ENCODE measurements around the gene CERS4. TPM values are rescaled to one million over a fixed set of nuclear protein-coding genes. Genes with fewer than 3 reads are reported as not detected.
"Not testable (repeated sequence)": the region's sequence is repeated elsewhere in the genome, so short reads cannot be mapped to it uniquely, and the experiment has no call there.

Gene CERS4
- total RNA-seq, 1 experiment from 2014 or later: 43.9 TPM

DNA sequence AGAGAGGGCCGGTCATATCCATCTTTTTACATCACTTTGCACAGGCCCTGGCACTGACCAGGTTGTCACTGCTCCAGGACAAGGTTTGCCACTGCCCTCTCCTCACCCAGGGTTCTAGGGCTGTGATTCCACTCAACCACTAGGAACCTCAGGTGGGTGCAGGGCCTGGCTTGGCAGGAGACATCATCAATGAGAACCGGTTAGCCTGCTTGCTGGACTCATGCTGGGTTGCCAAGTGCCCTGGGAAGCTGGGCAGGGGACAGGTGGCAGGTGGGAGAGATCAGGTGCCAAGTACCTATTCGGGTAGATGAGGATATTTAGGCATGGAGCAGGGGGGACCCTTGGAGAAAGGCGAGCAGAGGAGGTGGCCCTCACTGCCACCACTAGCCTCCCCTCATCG is 4.2 kb upstream of the CERS4 start:
- BruUV-seq (replicated peaks): no TSS peak
- intact Hi-C loops (cut with micrococcal nuclease): no loop called here

DNA sequence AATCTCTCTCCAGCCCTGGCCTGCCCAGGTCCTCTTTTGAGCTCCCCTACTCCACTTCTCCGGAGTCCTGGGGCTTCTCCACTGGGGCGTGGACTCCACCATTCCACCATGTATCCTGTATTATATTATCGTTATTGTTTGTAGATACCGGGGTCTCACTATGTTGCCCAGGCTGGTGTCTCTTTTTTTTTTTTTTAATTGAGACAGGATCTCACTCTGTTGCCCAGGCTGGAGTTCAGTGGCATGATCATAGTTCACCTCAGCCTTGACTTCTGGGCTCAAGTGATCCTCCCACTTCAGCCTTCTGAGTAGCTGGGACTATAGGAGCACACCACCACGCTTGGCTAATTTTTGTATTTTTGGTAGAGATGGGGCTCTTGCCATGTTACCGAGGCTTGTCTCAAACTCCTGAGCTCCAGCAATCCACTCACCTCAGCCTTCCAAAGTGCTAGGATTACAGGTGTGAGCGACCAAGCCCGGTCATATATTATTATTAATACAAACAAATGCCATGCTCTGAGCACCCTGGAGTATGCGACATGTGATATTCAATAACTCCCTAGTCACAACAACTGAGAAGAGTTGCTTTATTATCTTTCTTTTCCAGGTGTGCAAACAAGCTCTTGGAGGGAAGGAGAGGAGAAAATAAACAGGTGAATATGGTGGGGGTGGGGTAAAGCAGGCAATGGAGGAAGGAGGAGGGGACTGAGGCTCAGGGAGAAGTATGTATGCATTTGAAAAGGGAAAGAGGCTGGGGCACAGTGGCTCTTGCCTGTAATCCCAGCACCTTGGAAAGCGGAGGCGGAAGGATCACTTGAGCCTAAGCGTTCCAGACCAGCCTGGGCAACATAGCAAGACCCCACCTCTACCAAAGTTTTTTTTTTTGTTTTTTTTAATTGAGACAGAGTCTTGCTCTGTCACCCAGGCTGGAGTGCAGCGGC is 2.8 kb upstream of the CERS4 start:
- TF ChIP-seq EZH2phosphoT487 (IDR thresholded peaks at IDR 0.05; ENCODE audit: borderline replicate concordance, low read length): no peak
- TF ChIP-seq, protein P1, sequence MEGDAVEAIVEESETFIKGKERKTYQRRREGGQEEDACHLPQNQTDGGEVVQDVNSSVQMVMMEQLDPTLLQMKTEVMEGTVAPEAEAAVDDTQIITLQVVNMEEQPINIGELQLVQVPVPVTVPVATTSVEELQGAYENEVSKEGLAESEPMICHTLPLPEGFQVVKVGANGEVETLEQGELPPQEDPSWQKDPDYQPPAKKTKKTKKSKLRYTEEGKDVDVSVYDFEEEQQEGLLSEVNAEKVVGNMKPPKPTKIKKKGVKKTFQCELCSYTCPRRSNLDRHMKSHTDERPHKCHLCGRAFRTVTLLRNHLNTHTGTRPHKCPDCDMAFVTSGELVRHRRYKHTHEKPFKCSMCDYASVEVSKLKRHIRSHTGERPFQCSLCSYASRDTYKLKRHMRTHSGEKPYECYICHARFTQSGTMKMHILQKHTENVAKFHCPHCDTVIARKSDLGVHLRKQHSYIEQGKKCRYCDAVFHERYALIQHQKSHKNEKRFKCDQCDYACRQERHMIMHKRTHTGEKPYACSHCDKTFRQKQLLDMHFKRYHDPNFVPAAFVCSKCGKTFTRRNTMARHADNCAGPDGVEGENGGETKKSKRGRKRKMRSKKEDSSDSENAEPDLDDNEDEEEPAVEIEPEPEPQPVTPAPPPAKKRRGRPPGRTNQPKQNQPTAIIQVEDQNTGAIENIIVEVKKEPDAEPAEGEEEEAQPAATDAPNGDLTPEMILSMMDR (conservative IDR thresholded peaks at IDR 0.05; ENCODE audit: low read depth, low read length): no peak
- no peak for TF ChIP-seq EZH2 (IDR thresholded peaks at IDR 0.05; ENCODE audit: low read length, unreplicated experiment)
- ChIA-PET POLR2A (ENCODE audit: unreplicated experiment) (no interaction called here), CTCF (no interaction called here)
- H3K79me2 ChIP-seq (ENCODE audit: low read length): no peaks in the 10 kb centered on the region
- no peaks in the 10 kb centered on the region for H3K9me3 ChIP-seq (ENCODE audit: low read length)
- 0 out of 2 replicates have a peak, but pooled peaks cover 2% of the 10 kb centered on the region for H3K27me3 ChIP-seq (ENCODE audit: low read length)
- DNase-seq (no peak), ATAC-seq (no peak)
- peaks cover 25% of the 10 kb centered on the region for H3K4me1 ChIP-seq (ENCODE audit: insufficient read depth, low read length)
- H3K36me3 ChIP-seq (ENCODE audit: low read depth, low read length): no peaks in the 10 kb centered on the region
- H3K27ac ChIP-seq (ENCODE audit: low read length): no peak overlapping the region
- H3K4me2 ChIP-seq (ENCODE audit: low read length): no peak overlapping the region
- H3K9ac ChIP-seq (ENCODE audit: low read length): no peak overlapping the region
- no TSS peak for BruUV-seq (replicated peaks)
- no peaks in the 10 kb centered on the region for H3K9me2 ChIP-seq (replicated peaks; ENCODE audit: low read length)
- H3K4me3 ChIP-seq (ENCODE audit: low read length): no peak overlapping the region
- H3F3A ChIP-seq (ENCODE audit: low read length, unreplicated experiment): no peaks in the 10 kb centered on the region
- H2AFZ ChIP-seq (ENCODE audit: low read length): no peak overlapping the region
- H4K20me1 ChIP-seq (ENCODE audit: low read length): no peaks in the 10 kb centered on the region
- intact Hi-C loops (cut with micrococcal nuclease): no loop called here

More for the DNA sequence above, 4.2 kb upstream of the CERS4 start:
- H3K4me2 ChIP-seq (ENCODE audit: low read length): no peak overlapping the region
- TF ChIP-seq EZH2phosphoT487 (IDR thresholded peaks at IDR 0.05; ENCODE audit: borderline replicate concordance, low read length) (no peak), EZH2 (IDR thresholded peaks at IDR 0.05; ENCODE audit: low read length, unreplicated experiment) (no peak)
- TF ChIP-seq, protein P1 (conservative IDR thresholded peaks at IDR 0.05; ENCODE audit: low read depth, low read length): no peak
- H3K36me3 ChIP-seq (ENCODE audit: low read depth, low read length): no peaks in the 10 kb centered on the region
- POLR2A ChIA-PET (ENCODE audit: unreplicated experiment): no interaction called here
- no peaks in the 10 kb centered on the region for H3K79me2 ChIP-seq (ENCODE audit: low read length)
- no peaks in the 10 kb centered on the region for H4K20me1 ChIP-seq (ENCODE audit: low read length)
- DNase-seq (peak; percentile 53), ATAC-seq (no peak)
- H3K27me3 ChIP-seq (ENCODE audit: low read length): 0 out of 2 replicates have a peak, but pooled peaks cover 2% of the 10 kb centered on the region
- CTCF ChIA-PET: no interaction called here
- H3K9me2 ChIP-seq (replicated peaks; ENCODE audit: low read length): no peaks in the 10 kb centered on the region
- no peak overlapping the region for H3K4me3 ChIP-seq (ENCODE audit: low read length)
- peaks cover 17% of the 10 kb centered on the region for H3K4me1 ChIP-seq (ENCODE audit: insufficient read depth, low read length)
- H2AFZ ChIP-seq (ENCODE audit: low read length): no peak overlapping the region
- no peaks in the 10 kb centered on the region for H3F3A ChIP-seq (ENCODE audit: low read length, unreplicated experiment)
- H3K27ac ChIP-seq (ENCODE audit: low read length): no peak overlapping the region
- H3K9me3 ChIP-seq (ENCODE audit: low read length): no peaks in the 10 kb centered on the region
- H3K9ac ChIP-seq (ENCODE audit: low read length): no peak overlapping the region

DNA sequence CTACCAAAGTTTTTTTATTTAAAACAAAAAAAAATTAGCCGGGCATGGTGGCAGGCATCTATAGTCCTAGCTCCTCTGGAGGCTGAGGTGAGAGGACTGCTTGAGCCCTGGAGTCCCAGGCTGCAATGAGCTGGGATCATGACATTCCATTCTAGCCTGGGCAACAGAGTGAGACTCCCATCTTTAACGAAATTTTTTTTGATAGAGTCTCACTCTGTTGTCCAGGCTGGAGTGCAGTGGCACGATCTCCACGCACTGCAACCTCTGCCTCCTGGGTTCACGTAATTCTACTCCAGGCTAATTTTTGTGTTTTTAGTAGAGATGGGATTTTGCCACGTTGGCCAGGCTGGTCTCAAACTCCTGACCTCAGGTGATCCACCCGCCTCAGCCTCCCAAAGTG is 1.8 kb upstream of the CERS4 start:
- BruUV-seq (replicated peaks); H3K4me2 ChIP-seq (ENCODE audit: low read length); CTCF ChIA-PET; H3K79me2 ChIP-seq (ENCODE audit: low read length); H3F3A ChIP-seq (ENCODE audit: low read length, unreplicated experiment); DNase-seq; H3K36me3 ChIP-seq (ENCODE audit: low read depth, low read length); H3K9ac ChIP-seq (ENCODE audit: low read length); H3K4me3 ChIP-seq (ENCODE audit: low read length); H2AFZ ChIP-seq (ENCODE audit: low read length); H4K20me1 ChIP-seq (ENCODE audit: low read length); ATAC-seq; H3K27ac ChIP-seq (ENCODE audit: low read length); intact Hi-C loops (cut with micrococcal nuclease); H3K9me2 ChIP-seq (replicated peaks; ENCODE audit: low read length); H3K27me3 ChIP-seq (ENCODE audit: low read length); POLR2A ChIA-PET (ENCODE audit: unreplicated experiment); H3K9me3 ChIP-seq (ENCODE audit: low read length): not testable (repeated sequence)
- H3K4me1 ChIP-seq (ENCODE audit: insufficient read depth, low read length): peaks cover 25% of the 10 kb centered on the region
